ENCODE measurements around the gene WARS2. TPM values are rescaled to one million over a fixed set of nuclear protein-coding genes. Genes with fewer than 3 reads are reported as not detected.

Gene WARS2
- total RNA-seq, 2 experiments from 2014 or later: 9.7 to 11.1 TPM

DNA sequence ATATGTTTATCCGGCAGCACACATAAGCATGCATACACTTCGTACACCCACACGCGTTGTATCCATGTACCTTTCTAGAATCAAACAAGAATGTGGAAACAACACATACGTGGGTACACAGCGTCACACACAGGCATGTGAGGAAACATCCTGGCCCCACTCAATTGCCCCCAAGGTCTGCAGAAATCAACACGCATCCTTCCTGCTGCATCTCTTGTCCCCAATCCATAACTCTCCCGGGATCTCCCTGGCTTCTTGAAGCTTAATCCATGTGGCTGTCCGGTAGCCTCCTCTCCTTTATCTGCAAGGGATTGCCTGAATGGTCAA is 146.8 kb downstream of the WARS2 start:
- no peaks in the 10 kb centered on the region for H3K9me3 Mint-ChIP-seq
- H3K27me3 Mint-ChIP-seq: peaks cover 79% of the 10 kb centered on the region
- peaks cover 11% of the 10 kb centered on the region for H3K36me3 Mint-ChIP-seq (ENCODE audit: low read depth)
- peaks cover 6% of the 10 kb centered on the region for H3K4me1 Mint-ChIP-seq
- ChIA-PET POLR2A (no interaction called here), CTCF (no interaction called here)
- DNase-seq: no peak
- no peak overlapping the region for H3K4me3 Mint-ChIP-seq
- H3K27ac Mint-ChIP-seq: no peak overlapping the region

DNA sequence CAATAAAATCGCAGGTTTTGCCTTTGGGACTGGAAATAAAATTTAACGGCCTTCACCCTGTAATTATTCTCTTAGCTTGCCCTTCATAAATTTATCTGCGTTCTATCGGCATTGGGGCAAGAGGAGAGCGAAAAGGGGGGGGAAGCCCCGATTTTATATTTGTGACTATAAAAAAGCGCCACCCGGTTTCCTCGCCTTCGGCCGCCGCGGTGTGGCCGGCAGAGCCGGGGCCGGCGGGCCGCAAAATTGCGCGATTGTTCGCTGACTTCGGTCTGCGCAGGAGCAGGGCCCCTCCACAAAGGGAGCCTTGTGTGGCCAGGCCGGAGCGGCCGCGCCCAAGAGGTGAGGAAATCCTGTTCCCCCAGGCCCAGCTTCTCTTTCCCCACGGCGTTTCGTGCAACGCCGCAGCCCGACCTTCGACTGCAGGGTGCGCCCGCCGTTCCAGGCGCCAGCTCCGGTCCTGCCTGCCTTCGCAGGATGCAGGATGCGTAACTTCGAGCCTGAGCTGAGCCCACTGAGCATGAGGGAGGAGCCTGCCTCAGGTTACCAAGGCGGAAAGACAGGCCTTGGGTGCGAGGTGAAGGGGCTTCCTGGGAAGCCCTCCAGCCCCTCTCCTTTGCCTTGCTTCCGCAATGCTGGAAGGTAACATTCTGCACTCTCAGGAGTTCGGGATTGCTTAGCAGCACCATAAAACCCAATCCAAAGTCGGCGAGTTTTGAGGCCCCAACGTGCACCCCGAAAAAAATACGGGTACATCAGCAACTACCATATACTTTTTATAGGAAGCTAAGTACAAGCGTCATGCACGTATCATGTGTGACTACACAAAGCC is 147.4 kb downstream of the WARS2 start:
- peaks cover 13% of the 10 kb centered on the region for H3K36me3 Mint-ChIP-seq (ENCODE audit: low read depth)
- no peak overlapping the region for H3K27ac Mint-ChIP-seq
- peaks cover 8% of the 10 kb centered on the region for H3K4me1 Mint-ChIP-seq
- no peak for DNase-seq
- H3K9me3 Mint-ChIP-seq: no peaks in the 10 kb centered on the region
- ChIA-PET CTCF (no interaction called here), POLR2A (no interaction called here)
- no peak overlapping the region for H3K4me3 Mint-ChIP-seq
- peaks cover 79% of the 10 kb centered on the region for H3K27me3 Mint-ChIP-seq

DNA sequence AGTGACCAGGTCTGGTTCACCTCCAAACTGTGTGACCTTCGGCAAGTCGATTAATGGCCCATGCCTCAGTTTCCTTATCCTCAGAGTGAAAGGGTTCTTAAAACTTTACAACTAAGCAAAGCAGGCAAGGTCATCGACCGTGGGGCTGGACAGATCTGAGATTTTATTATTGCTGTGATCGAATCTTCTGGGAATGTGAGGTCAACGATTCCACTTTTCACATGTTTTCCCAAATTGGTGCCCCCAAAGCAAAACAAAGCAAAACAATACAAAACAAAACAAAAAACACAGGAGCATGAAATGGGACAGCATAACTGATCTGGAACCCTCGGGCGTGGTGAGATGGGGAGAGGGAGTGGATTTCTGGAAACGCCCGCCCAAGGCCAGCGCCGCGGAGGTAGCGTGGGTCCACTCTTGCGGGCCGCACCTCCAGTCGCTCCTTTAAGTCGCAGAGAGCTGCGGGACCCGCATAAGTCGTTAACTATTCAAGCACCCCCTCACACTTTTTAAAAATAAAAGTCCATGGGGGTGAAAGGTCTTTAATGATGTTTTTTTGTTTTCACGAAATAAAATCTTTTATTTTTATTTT is 148.1 kb downstream of the WARS2 start:
- Mint-ChIP-seq H3K9me3 (no peaks in the 10 kb centered on the region), H3K4me1 (peaks cover 8% of the 10 kb centered on the region), H3K4me3 (no peak overlapping the region), H3K27me3 (peaks cover 77% of the 10 kb centered on the region), H3K36me3 (ENCODE audit: low read depth) (peaks cover 13% of the 10 kb centered on the region), H3K27ac (no peak overlapping the region)
- CTCF ChIA-PET: no interaction called here
- POLR2A ChIA-PET: no interaction called here
- no peak for DNase-seq

- no peak overlapping the region for H3K4me3 Mint-ChIP-seq
- CTCF ChIA-PET: no interaction called here
- H3K27me3 Mint-ChIP-seq: peaks cover 82% of the 10 kb centered on the region
- peaks cover 21% of the 10 kb centered on the region for H3K36me3 Mint-ChIP-seq (ENCODE audit: low read depth)
- DNase-seq: no peak
- no peak overlapping the region for H3K27ac Mint-ChIP-seq
- POLR2A ChIA-PET: no interaction called here
- no peaks in the 10 kb centered on the region for H3K9me3 Mint-ChIP-seq
- H3K4me1 Mint-ChIP-seq: peaks cover 11% of the 10 kb centered on the region
Observed at GRCh38 chr1:118991448-118991847, 149.0 kb downstream of the WARS2 start.

- CTCF ChIA-PET: interaction anchor here (0.7 kb wide), 1 partner anchor 10 kb away, joined by 4 read pairs; no protein-coding TSS in a partner anchor
Observed at GRCh38 chr1:118990513-118991152, 149.8 kb downstream of the WARS2 start.

DNA sequence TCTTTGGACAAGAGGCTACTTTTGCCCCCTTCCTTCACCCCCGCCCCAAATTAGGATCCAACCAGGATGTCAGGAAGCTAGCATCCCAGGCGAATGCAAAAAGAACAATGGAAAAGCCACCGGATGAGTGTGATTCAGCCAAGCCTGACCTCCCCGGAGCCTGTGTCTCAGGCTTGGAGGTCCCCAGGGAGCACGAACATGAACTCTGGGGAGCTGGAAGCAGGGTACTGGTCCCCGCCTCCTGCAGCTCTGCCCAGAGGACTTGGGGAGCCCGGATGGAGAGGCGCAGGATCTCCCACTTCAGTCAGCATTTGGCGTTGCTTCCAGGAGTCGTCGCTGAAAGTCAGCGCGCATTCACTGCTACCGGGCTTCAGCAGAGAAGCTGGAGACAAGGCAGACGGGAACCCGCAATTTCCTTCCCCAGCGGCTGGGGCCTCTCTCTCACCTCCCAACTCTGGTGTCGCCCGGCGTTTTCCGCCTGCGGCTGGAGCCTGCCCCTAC is 150.5 kb downstream of the WARS2 start:
- ChIA-PET POLR2A (no interaction called here), CTCF (interaction anchor here (0.7 kb wide), 1 partner anchor 9 kb away, joined by 4 read pairs; no protein-coding TSS in a partner anchor)
- Mint-ChIP-seq H3K4me3 (no peak overlapping the region), H3K27me3 (peaks cover 88% of the 10 kb centered on the region), H3K4me1 (peaks cover 8% of the 10 kb centered on the region), H3K36me3 (ENCODE audit: low read depth) (peaks cover 32% of the 10 kb centered on the region), H3K9me3 (no peaks in the 10 kb centered on the region), H3K27ac (no peak overlapping the region)
- no peak for DNase-seq

More at GRCh38 chr1:118990513-118991152, 149.8 kb downstream of the WARS2 start:
- Mint-ChIP-seq H3K4me1 (peaks cover 8% of the 10 kb centered on the region), H3K4me3 (no peak overlapping the region), H3K27me3 (peaks cover 87% of the 10 kb centered on the region), H3K36me3 (ENCODE audit: low read depth) (peaks cover 26% of the 10 kb centered on the region), H3K9me3 (no peaks in the 10 kb centered on the region), H3K27ac (no peak overlapping the region)
- DNase-seq: no peak
- POLR2A ChIA-PET: no interaction called here

DNA sequence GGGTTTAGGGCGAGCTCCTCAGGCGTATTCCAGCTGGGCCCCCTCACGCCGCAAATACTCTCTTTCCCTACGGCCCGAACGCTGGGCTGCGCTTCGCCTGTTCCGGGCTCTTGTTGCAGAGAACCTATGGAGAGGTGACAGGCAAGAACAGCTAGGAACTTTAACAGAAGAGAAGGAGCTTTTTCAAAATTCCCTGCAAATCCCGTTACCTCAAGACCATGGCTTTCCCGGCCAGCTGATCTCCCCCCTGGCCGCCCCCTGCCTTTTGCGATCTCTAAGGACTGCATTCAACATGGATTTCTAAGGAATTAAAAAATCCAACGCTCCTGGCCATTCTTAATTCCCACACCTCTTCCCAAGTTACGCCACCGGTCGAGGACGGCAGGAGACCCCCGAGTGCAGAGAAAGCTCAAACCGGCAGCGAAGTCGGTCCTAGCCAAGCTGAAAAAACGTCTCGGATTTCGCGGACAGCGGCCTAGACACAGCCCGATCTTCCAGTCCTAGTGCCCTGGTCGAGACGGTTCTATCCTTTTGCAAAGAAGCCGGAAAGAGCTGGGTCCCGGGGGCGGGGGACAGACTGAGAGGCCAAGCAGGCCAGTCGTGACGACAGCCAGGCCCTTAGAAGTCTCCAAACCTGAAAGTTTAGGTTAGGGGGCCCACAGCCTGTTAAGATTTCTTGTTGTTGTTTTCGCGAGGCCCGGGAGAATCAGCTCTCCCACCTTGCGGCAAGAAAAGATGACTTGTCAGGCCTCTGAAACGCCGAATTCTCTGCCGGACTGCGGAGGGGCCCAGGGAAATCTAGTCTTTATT is 151.2 kb downstream of the WARS2 start:
- DNase-seq: no peak
- no peak overlapping the region for H3K4me3 Mint-ChIP-seq
- H3K27me3 Mint-ChIP-seq: peaks cover 88% of the 10 kb centered on the region
- no peak overlapping the region for H3K27ac Mint-ChIP-seq
- CTCF ChIA-PET: no interaction called here
- H3K36me3 Mint-ChIP-seq (ENCODE audit: low read depth): peaks cover 36% of the 10 kb centered on the region
- peaks cover 3% of the 10 kb centered on the region for H3K9me3 Mint-ChIP-seq
- H3K4me1 Mint-ChIP-seq: peaks cover 12% of the 10 kb centered on the region
- POLR2A ChIA-PET: no interaction called here

- POLR2A ChIA-PET: no interaction called here
- DNase-seq: no peak
- H3K27me3 Mint-ChIP-seq: peaks cover 88% of the 10 kb centered on the region
- no peak within 1 kb of the TSS for H3K27ac Mint-ChIP-seq
- peaks cover 40% of the 10 kb centered on the region for H3K36me3 Mint-ChIP-seq (ENCODE audit: low read depth)
- H3K4me1 Mint-ChIP-seq: peaks cover 12% of the 10 kb centered on the region
- peaks cover 3% of the 10 kb centered on the region for H3K9me3 Mint-ChIP-seq
- CTCF ChIA-PET: no interaction called here
- H3K4me3 Mint-ChIP-seq: peak within 1 kb of the TSS; percentile 14
Observed at GRCh38 chr1:118988186-118989005, 152.1 kb downstream of the WARS2 start, which contains the start of gene TBX15. Gene TBX15 (minus strand): TSS chr1:118988343. CDS start chr1:118987795, 548 bp downstream.

- Mint-ChIP-seq H3K27ac (no peak overlapping the region), H3K4me3 (no peak overlapping the region), H3K36me3 (ENCODE audit: low read depth) (peaks cover 43% of the 10 kb centered on the region), H3K4me1 (peaks cover 12% of the 10 kb centered on the region), H3K27me3 (peaks cover 91% of the 10 kb centered on the region), H3K9me3 (peaks cover 3% of the 10 kb centered on the region)
- ChIA-PET CTCF (no interaction called here), POLR2A (no interaction called here)
- DNase-seq: no peak
Observed at GRCh38 chr1:118987468-118988185, 152.8 kb downstream of the WARS2 start.

GRCh38 chr1:118986555-118987467 is 153.6 kb downstream of the WARS2 start:
- POLR2A ChIA-PET: no interaction called here
- CTCF ChIA-PET: no interaction called here
- Mint-ChIP-seq H3K4me3 (peak overlapping the region; percentile 14), H3K27ac (peak overlapping the region; percentile 45), H3K9me3 (peaks cover 3% of the 10 kb centered on the region), H3K27me3 (peaks cover 91% of the 10 kb centered on the region), H3K4me1 (peaks cover 12% of the 10 kb centered on the region), H3K36me3 (ENCODE audit: low read depth) (peaks cover 37% of the 10 kb centered on the region)
- no peak for DNase-seq

All from activated CD4-positive, alpha-beta memory T cell treated with anti-CD3 and anti-CD28 coated beads, Interleukin-2, amount 10 ng/mL, durations not matched to agents 7 days and 5 days (primary cell).